ENCODE measurements around the gene SLC22A12. TPM values are rescaled to one million over a fixed set of nuclear protein-coding genes. Genes with fewer than 3 reads are reported as not detected.

SLC22A12 gene
- total and polyA plus RNA-seq, 2 experiments from 2014 or later = not detected

GRCh38 chr11:64619196-64619595 lies 28.2 kb downstream of the SLC22A12 start:
- Histone ChIP-seq H3K4me3 (no peak overlapping the region), H3K36me3 (ENCODE audit: insufficient read depth) (no peaks in the 10 kb centered on the region), H3K4me2 (no peak overlapping the region), H3K27me3 (ENCODE audit: insufficient read depth) (no peaks in the 10 kb centered on the region), H2AFZ (no peak overlapping the region), H3K27ac (ENCODE audit: low read depth) (no peak overlapping the region), H4K20me1 (replicated peaks; ENCODE audit: insufficient read depth) (no peaks in the 10 kb centered on the region), H3F3A (replicated peaks; ENCODE audit: low read depth) (no peaks in the 10 kb centered on the region), H3K4me1 (ENCODE audit: insufficient read depth) (peaks cover 5% of the 10 kb centered on the region; the same call in 1 of the 2 replicates), H3K9me2 (ENCODE audit: insufficient read depth) (no peaks in the 10 kb centered on the region), H3K79me2 (replicated peaks; ENCODE audit: insufficient read depth) (no peaks in the 10 kb centered on the region)
- no peak for ATAC-seq
- H3K4me1 Mint-ChIP-seq = peaks cover 16% of the 10 kb centered on the region
- 0 out of 2 replicates have a peak overlapping the region, but pooled peaks have one; percentile 38 for H3K27ac Mint-ChIP-seq
- DNase-seq (ENCODE audit: low spot score) = no peak
- TF ChIP-seq JUNB (IDR thresholded peaks at IDR 0.05; ENCODE audit: unreplicated experiment) (no peak), POLR2AphosphoS5 (IDR thresholded peaks at IDR 0.05; ENCODE audit: low read depth) (no peak), NANOG (IDR thresholded peaks at IDR 0.05; ENCODE audit: borderline replicate concordance) (no peak), ZNF331 (CRISPR knock-in tag; IDR thresholded peaks at IDR 0.05; ENCODE audit: low read depth) (no peak), EZH2phosphoT487 (IDR thresholded peaks at IDR 0.05; ENCODE audit: unreplicated experiment) (no peak), CREB1 (CRISPR knock-in tag; IDR thresholded peaks at IDR 0.05; ENCODE audit: low read depth) (no peak), EZH2 (IDR thresholded peaks at IDR 0.05; ENCODE audit: low read depth, unreplicated experiment) (no peak), STAT1 (IDR thresholded peaks at IDR 0.05; ENCODE audit: unreplicated experiment) (no peak), ZNF114 (CRISPR knock-in tag; IDR thresholded peaks at IDR 0.05) (no peak)
- TF ChIP-seq, protein P1, sequence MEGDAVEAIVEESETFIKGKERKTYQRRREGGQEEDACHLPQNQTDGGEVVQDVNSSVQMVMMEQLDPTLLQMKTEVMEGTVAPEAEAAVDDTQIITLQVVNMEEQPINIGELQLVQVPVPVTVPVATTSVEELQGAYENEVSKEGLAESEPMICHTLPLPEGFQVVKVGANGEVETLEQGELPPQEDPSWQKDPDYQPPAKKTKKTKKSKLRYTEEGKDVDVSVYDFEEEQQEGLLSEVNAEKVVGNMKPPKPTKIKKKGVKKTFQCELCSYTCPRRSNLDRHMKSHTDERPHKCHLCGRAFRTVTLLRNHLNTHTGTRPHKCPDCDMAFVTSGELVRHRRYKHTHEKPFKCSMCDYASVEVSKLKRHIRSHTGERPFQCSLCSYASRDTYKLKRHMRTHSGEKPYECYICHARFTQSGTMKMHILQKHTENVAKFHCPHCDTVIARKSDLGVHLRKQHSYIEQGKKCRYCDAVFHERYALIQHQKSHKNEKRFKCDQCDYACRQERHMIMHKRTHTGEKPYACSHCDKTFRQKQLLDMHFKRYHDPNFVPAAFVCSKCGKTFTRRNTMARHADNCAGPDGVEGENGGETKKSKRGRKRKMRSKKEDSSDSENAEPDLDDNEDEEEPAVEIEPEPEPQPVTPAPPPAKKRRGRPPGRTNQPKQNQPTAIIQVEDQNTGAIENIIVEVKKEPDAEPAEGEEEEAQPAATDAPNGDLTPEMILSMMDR (conservative IDR thresholded peaks at IDR 0.05; ENCODE audit: low read depth in 2 of 2) = no peak
- TF ChIP-seq, protein P2, sequence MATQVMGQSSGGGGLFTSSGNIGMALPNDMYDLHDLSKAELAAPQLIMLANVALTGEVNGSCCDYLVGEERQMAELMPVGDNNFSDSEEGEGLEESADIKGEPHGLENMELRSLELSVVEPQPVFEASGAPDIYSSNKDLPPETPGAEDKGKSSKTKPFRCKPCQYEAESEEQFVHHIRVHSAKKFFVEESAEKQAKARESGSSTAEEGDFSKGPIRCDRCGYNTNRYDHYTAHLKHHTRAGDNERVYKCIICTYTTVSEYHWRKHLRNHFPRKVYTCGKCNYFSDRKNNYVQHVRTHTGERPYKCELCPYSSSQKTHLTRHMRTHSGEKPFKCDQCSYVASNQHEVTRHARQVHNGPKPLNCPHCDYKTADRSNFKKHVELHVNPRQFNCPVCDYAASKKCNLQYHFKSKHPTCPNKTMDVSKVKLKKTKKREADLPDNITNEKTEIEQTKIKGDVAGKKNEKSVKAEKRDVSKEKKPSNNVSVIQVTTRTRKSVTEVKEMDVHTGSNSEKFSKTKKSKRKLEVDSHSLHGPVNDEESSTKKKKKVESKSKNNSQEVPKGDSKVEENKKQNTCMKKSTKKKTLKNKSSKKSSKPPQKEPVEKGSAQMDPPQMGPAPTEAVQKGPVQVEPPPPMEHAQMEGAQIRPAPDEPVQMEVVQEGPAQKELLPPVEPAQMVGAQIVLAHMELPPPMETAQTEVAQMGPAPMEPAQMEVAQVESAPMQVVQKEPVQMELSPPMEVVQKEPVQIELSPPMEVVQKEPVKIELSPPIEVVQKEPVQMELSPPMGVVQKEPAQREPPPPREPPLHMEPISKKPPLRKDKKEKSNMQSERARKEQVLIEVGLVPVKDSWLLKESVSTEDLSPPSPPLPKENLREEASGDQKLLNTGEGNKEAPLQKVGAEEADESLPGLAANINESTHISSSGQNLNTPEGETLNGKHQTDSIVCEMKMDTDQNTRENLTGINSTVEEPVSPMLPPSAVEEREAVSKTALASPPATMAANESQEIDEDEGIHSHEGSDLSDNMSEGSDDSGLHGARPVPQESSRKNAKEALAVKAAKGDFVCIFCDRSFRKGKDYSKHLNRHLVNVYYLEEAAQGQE (IDR thresholded peaks at IDR 0.05; ENCODE audit: unreplicated experiment) = no peak
- TF ChIP-seq, protein P3, sequence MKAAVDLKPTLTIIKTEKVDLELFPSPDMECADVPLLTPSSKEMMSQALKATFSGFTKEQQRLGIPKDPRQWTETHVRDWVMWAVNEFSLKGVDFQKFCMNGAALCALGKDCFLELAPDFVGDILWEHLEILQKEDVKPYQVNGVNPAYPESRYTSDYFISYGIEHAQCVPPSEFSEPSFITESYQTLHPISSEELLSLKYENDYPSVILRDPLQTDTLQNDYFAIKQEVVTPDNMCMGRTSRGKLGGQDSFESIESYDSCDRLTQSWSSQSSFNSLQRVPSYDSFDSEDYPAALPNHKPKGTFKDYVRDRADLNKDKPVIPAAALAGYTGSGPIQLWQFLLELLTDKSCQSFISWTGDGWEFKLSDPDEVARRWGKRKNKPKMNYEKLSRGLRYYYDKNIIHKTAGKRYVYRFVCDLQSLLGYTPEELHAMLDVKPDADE (IDR thresholded peaks at IDR 0.05) = no peak
- TF ChIP-seq, protein P4, sequence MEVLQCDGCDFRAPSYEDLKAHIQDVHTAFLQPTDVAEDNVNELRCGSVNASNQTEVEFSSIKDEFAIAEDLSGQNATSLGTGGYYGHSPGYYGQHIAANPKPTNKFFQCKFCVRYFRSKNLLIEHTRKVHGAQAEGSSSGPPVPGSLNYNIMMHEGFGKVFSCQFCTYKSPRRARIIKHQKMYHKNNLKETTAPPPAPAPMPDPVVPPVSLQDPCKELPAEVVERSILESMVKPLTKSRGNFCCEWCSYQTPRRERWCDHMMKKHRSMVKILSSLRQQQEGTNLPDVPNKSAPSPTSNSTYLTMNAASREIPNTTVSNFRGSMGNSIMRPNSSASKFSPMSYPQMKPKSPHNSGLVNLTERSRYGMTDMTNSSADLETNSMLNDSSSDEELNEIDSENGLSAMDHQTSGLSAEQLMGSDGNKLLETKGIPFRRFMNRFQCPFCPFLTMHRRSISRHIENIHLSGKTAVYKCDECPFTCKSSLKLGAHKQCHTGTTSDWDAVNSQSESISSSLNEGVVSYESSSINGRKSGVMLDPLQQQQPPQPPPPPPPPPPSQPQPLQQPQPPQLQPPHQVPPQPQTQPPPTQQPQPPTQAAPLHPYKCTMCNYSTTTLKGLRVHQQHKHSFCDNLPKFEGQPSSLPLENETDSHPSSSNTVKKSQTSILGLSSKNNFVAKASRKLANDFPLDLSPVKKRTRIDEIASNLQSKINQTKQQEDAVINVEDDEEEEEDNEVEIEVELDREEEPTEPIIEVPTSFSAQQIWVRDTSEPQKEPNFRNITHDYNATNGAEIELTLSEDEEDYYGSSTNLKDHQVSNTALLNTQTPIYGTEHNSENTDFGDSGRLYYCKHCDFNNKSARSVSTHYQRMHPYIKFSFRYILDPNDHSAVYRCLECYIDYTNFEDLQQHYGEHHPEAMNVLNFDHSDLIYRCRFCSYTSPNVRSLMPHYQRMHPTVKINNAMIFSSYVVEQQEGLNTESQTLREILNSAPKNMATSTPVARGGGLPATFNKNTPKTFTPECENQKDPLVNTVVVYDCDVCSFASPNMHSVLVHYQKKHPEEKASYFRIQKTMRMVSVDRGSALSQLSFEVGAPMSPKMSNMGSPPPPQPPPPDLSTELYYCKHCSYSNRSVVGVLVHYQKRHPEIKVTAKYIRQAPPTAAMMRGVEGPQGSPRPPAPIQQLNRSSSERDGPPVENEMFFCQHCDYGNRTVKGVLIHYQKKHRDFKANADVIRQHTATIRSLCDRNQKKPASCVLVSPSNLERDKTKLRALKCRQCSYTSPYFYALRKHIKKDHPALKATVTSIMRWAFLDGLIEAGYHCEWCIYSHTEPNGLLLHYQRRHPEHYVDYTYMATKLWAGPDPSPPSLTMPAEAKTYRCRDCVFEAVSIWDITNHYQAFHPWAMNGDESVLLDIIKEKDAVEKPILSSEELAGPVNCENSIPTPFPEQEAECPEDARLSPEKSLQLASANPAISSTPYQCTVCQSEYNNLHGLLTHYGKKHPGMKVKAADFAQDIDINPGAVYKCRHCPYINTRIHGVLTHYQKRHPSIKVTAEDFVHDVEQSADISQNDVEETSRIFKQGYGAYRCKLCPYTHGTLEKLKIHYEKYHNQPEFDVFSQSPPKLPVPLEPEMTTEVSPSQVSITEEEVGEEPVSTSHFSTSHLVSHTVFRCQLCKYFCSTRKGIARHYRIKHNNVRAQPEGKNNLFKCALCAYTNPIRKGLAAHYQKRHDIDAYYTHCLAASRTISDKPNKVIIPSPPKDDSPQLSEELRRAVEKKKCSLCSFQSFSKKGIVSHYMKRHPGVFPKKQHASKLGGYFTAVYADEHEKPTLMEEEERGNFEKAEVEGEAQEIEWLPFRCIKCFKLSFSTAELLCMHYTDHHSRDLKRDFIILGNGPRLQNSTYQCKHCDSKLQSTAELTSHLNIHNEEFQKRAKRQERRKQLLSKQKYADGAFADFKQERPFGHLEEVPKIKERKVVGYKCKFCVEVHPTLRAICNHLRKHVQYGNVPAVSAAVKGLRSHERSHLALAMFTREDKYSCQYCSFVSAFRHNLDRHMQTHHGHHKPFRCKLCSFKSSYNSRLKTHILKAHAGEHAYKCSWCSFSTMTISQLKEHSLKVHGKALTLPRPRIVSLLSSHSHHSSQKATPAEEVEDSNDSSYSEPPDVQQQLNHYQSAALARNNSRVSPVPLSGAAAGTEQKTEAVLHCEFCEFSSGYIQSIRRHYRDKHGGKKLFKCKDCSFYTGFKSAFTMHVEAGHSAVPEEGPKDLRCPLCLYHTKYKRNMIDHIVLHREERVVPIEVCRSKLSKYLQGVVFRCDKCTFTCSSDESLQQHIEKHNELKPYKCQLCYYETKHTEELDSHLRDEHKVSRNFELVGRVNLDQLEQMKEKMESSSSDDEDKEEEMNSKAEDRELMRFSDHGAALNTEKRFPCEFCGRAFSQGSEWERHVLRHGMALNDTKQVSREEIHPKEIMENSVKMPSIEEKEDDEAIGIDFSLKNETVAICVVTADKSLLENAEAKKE (CRISPR knock-in tag; IDR thresholded peaks at IDR 0.05) = no peak
- H3K36me3 Mint-ChIP-seq (ENCODE audit: low read depth) = no peaks in the 10 kb centered on the region; the same call in 2 of the 3 replicates
- H3K4me3 Mint-ChIP-seq = no peak overlapping the region
- no peaks in the 10 kb centered on the region for H3K9me3 Mint-ChIP-seq
- peaks cover 18% of the 10 kb centered on the region for H3K27me3 Mint-ChIP-seq (ENCODE audit: insufficient read depth, low read depth, poor library complexity)
